ENCODE data around the gene ZNF507. TPM values are rescaled to one million over a fixed set of nuclear protein-coding genes. Genes with fewer than 3 reads are reported as not detected.

The ZNF507 gene
- total RNA-seq, 4 donors from 2014 or later = 10.5 to 37.4 (median 28.2) TPM

DNA sequence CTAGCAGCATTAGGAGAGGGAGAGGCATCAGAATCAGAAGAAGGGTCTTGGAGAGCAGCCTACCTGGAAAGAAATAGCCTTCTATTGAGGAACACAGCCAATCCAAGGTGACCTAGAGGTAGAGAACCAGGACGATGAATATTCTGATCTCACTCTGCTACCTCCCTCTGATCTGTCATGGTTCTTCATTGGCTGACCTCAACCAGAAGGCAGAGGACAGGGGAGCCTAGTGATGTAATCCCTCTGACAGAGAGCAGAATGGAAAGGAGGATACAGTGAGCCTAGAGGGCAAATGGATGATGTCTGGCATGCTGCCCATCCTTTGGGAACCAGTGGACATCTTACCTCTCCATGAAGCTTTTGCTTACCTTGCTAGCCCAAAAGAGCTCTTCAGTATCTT is 3.6 kb downstream of the ZNF507 start:
- no peak overlapping the region for H3K4me3 ChIP-seq
- H3K27ac ChIP-seq = no peak overlapping the region
- no peaks in the 10 kb centered on the region for H3K36me3 ChIP-seq
- TF ChIP-seq, protein P1, sequence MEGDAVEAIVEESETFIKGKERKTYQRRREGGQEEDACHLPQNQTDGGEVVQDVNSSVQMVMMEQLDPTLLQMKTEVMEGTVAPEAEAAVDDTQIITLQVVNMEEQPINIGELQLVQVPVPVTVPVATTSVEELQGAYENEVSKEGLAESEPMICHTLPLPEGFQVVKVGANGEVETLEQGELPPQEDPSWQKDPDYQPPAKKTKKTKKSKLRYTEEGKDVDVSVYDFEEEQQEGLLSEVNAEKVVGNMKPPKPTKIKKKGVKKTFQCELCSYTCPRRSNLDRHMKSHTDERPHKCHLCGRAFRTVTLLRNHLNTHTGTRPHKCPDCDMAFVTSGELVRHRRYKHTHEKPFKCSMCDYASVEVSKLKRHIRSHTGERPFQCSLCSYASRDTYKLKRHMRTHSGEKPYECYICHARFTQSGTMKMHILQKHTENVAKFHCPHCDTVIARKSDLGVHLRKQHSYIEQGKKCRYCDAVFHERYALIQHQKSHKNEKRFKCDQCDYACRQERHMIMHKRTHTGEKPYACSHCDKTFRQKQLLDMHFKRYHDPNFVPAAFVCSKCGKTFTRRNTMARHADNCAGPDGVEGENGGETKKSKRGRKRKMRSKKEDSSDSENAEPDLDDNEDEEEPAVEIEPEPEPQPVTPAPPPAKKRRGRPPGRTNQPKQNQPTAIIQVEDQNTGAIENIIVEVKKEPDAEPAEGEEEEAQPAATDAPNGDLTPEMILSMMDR (IDR thresholded peaks at IDR 0.05) = no peak
- TF ChIP-seq POLR2A (IDR thresholded peaks at IDR 0.05) = no peak
- intact Hi-C loops (cut with DNase I; ENCODE audit: low total_unique reads) = no loop called here
- no peaks in the 10 kb centered on the region for H3K27me3 ChIP-seq
- H3K4me1 ChIP-seq = peaks cover 0 to 11% of the 10 kb centered on the region in 2 donors
- DNase-seq = no peak
- no peaks in the 10 kb centered on the region for H3K9me3 ChIP-seq

DNA sequence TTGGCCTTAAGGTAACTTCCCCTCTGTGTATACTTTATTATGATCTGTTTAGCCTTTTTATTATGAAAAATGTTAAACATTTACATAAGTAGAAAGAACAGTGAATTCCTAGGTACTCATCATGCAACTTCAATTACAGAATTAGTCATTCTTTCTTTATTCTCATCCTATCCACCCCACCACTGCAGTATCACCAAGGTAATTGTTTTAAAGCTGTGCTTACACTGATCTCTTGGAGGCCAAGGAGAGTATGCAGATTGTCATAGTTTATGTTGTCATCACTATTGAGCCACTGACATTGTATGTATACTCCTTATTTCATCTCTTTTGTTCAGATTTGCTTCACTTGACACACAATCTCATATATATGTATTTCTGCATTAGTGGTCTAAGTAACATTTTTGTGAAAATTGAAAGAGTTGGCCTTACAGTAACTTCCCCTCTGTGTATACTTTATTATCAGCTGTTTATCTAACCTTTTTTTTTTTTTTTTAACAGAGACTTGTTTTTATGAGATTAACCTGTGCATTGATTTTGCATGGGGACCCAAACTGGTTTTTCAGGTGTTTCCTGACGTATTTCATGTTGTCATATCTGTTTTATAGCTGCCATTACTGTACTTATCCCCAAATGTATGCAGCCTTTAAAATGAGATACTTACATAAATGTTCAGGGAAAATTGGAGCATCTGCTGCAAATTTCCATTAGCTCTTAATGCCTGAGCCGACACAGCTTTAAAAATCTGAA is 4.5 kb downstream of the ZNF507 start:
- peaks cover 0 to 11% of the 10 kb centered on the region in 2 donors for H3K4me1 ChIP-seq
- H3K36me3 ChIP-seq = no peaks in the 10 kb centered on the region
- DNase-seq = no peak
- no peaks in the 10 kb centered on the region for H3K27me3 ChIP-seq
- no peak overlapping the region for H3K4me3 ChIP-seq
- TF ChIP-seq, protein P1 (IDR thresholded peaks at IDR 0.05) = no peak
- no peak for TF ChIP-seq POLR2A (IDR thresholded peaks at IDR 0.05)
- intact Hi-C loops (cut with DNase I; ENCODE audit: low total_unique reads) = no loop called here
- no peak overlapping the region for H3K27ac ChIP-seq
- no peaks in the 10 kb centered on the region for H3K9me3 ChIP-seq

DNA sequence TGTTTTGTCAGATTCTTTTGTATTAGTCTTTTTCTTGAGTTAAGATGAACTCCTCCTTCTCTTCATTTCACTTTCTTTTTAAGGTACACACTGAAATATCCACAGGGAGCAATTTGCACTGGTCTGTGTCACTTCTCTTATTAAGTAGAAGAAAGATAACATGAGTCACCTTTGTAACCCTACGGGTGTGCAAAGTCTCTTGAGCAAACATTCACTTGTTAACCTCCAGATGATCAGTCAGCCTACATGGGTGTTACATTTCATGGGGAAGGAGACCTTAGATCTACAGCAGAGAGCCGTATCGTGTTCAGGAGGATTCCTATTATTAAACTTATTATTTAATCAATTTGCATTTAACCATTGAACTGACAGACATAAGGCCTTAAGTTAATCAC is 5.1 kb downstream of the ZNF507 start:
- H3K4me3 ChIP-seq = no peak overlapping the region
- no peaks in the 10 kb centered on the region for H3K36me3 ChIP-seq
- H3K27me3 ChIP-seq = no peaks in the 10 kb centered on the region
- intact Hi-C loops (cut with DNase I; ENCODE audit: low total_unique reads) = no loop called here
- H3K9me3 ChIP-seq = no peaks in the 10 kb centered on the region
- H3K27ac ChIP-seq = no peak overlapping the region
- TF ChIP-seq, protein P1 (IDR thresholded peaks at IDR 0.05) = no peak
- TF ChIP-seq POLR2A (IDR thresholded peaks at IDR 0.05) = no peak
- no peak for DNase-seq
- H3K4me1 ChIP-seq = peaks cover 0 to 11% of the 10 kb centered on the region in 2 donors

DNA sequence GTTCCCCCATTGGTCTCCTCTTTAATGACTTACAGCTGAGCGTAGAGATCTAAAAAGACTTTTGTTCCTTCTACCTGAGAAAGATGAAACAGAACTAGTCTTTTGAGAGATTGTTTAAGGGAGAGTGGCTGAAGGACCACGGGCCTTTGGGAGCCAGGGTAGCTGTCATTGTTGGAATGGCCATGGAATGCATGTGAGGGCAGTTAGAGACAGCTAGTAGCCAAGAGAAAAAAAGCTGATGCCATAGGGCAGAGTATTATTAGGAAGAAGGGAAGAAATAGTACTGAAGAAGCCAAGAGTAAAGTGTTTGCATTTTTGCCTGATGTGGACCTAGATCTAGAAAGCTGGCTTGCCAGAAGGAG is 5.6 kb downstream of the ZNF507 start:
- Histone ChIP-seq H3K4me1 (peaks cover 0 to 11% of the 10 kb centered on the region in 2 donors), H3K27me3 (no peaks in the 10 kb centered on the region), H3K27ac (peak overlapping the region in 1 of 2 donors; percentile 35), H3K4me3 (no peak overlapping the region), H3K36me3 (no peaks in the 10 kb centered on the region), H3K9me3 (no peaks in the 10 kb centered on the region)
- no peak for TF ChIP-seq POLR2A (IDR thresholded peaks at IDR 0.05)
- DNase-seq = no peak
- intact Hi-C loops (cut with DNase I; ENCODE audit: low total_unique reads) = no loop called here

DNA sequence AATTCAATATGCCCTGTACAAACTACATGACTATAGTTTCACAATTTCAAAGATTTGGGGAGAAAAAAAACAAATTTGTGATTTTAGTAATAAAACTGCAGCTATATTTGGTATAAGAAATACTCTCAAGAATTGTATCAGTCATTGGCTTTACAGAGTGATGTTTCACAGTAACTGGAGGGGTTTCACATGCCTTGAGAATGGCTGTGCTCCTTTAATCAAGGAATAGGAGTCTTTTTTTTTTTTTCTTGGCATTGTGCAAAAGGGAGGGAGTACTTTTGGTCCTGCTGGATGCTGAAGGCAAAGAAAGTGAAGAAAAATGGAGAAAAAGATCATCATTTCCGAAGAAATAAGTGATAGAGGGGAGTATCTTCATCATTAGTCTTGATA is 6.8 kb downstream of the ZNF507 start:
- no peak overlapping the region for H3K4me3 ChIP-seq
- no peaks in the 10 kb centered on the region for H3K9me3 ChIP-seq
- DNase-seq = no peak
- no peak for TF ChIP-seq POLR2A (IDR thresholded peaks at IDR 0.05)
- TF ChIP-seq, protein P1 (IDR thresholded peaks at IDR 0.05) = no peak
- intact Hi-C loops (cut with DNase I; ENCODE audit: low total_unique reads) = no loop called here
- H3K27ac ChIP-seq = peak overlapping the region in 1 of 2 donors; percentile 40
- no peaks in the 10 kb centered on the region for H3K27me3 ChIP-seq
- H3K4me1 ChIP-seq = peaks cover 0 to 8% of the 10 kb centered on the region in 2 donors
- H3K36me3 ChIP-seq = no peaks in the 10 kb centered on the region
